ENCODE data around the gene SLC16A10.

GRCh38 chr6:111205502-111205901 lies 118.2 kb downstream of the SLC16A10 start:
- TF ChIP-seq CTCF (IDR thresholded peaks at IDR 0.05; ENCODE audit: poor library complexity) (no peak), EZH2 (IDR thresholded peaks at IDR 0.05; ENCODE audit: borderline replicate concordance) (no peak)
